Loucy (cell line): ENCODE measurements around the gene AP5B1.

ENCODE experiments used
- EZH2phosphoT487 ChIP-seq: fragments of 200-600 bp; IDR thresholded peaks from 2 replicates; pipeline ENCODE4 v1.6.1; 2018; ENCODE audit warnings: antibody characterized with exemption, mild to moderate bottlenecking, moderate library complexity, borderline replicate concordance
- TF ChIP-seq, protein P1 (sequence below): fragments of 200-600 bp; sonication (generic); conservative IDR thresholded peaks from 2 replicates; pipeline ENCODE4 v1.5.1; 2014; ENCODE audit warnings: mild to moderate bottlenecking, antibody characterized with exemption, low read length

DNA sequence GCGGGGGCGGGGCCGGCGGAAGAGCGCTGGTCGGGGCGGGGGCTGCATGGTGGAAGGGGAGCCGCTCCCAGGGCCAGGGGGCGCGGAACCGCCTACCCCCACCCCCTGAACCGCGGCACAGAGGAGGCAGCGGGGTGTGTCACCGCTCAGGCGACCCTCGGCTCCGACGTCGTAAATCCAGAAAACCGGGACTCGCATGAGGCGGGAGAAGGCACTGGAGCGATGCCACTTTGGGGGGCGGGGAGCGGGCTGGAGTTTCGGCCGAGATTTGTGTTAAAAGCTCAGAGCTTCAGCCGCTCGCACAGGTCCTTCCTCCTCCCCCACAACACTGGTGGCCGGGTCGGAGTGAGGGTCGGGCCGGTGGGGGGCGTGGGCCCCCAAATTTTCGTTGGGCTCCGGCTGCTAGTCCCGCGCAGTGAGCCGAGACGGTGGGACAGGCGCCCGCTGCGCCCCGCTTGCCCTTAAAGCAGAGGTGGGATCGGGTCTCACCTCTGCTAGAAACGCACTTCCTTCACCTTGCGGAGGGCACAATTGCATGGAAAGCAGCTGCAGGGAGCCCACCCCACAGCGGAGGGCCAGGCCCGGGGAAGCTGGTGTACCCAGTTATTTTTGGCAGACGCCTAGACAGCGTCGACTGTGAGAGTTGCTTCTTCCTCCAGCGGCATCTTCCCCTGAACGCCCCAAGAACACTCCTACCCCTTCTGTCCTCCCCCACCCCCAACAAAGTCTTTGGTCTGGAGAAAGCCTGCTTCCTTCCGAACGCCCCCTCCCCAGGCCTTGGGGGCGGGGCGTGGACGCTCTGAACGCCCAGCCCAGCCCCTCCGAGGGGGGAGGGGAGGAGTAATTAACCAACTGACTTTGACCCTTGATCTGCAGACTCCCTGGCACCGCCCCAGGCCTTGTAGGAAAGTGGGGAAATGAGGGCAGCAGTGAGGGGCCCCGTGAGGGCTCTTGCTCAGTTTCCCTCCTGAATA is 7.2 kb upstream of the AP5B1 start:
- TF ChIP-seq, protein P1, sequence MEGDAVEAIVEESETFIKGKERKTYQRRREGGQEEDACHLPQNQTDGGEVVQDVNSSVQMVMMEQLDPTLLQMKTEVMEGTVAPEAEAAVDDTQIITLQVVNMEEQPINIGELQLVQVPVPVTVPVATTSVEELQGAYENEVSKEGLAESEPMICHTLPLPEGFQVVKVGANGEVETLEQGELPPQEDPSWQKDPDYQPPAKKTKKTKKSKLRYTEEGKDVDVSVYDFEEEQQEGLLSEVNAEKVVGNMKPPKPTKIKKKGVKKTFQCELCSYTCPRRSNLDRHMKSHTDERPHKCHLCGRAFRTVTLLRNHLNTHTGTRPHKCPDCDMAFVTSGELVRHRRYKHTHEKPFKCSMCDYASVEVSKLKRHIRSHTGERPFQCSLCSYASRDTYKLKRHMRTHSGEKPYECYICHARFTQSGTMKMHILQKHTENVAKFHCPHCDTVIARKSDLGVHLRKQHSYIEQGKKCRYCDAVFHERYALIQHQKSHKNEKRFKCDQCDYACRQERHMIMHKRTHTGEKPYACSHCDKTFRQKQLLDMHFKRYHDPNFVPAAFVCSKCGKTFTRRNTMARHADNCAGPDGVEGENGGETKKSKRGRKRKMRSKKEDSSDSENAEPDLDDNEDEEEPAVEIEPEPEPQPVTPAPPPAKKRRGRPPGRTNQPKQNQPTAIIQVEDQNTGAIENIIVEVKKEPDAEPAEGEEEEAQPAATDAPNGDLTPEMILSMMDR: no peak
- TF ChIP-seq EZH2phosphoT487: no peak
